Neural cell (in vitro differentiated cells): Measurements from ENCODE around the gene PDE4D. TPM values are rescaled to one million over a fixed set of nuclear protein-coding genes. Genes with fewer than 3 reads are reported as not detected.

Experiments
- H2AFZ ChIP-seq: fragments of 200-600, 300-800 bp; sonication (generic), shearing (Covaris generic); 2 replicates; pipeline ENCODE4 v1.6.0; 2014; ENCODE audit warnings: low read depth, mild to moderate bottlenecking, antibody characterized with exemption, low read length, moderate library complexity
- H3F3A ChIP-seq: fragments of 200-600 bp; shearing (Covaris generic); 2 replicates; pipeline ENCODE4 v1.6.1; 2016; ENCODE audit warnings: mild to moderate bottlenecking, moderate library complexity, mixed read lengths, antibody characterized with exemption, low read length; ENCODE audit not compliant: insufficient read depth, poor library complexity, severe bottlenecking
- H3K27ac ChIP-seq: fragments of 200-600, 300-800 bp; sonication (generic), shearing (Covaris generic); 2 replicates; pipeline ENCODE4 v1.5.1; 2014; ENCODE audit warnings: mild to moderate bottlenecking, low read length, moderate library complexity
- H3K27me3 ChIP-seq: fragments of 300-800, 200-600 bp; sonication (generic), shearing (Covaris generic); 2 replicates; pipeline ENCODE4 v1.6.0; 2014; ENCODE audit warnings: mild to moderate bottlenecking, low read depth, low read length, moderate library complexity; ENCODE audit not compliant: insufficient read depth
- H3K36me3 ChIP-seq: fragments of 300-800, 200-600 bp; sonication (generic), shearing (Covaris generic); 2 replicates; pipeline ENCODE4 v1.5.1; 2014; ENCODE audit warnings: mild to moderate bottlenecking, antibody characterized with exemption, low read length, moderate library complexity; ENCODE audit not compliant: insufficient read depth
- H3K4me2 ChIP-seq: fragments of 300-800, 200-600 bp; sonication (generic), shearing (Covaris generic); 2 replicates; pipeline ENCODE4 v1.6.0; 2014; ENCODE audit warnings: mild to moderate bottlenecking, low read length
- H3K4me3 ChIP-seq: fragments of 300-800, 200-600 bp; sonication (generic), shearing (Covaris generic); 2 replicates; pipeline ENCODE4 v1.5.1; 2014; ENCODE audit warnings: mild to moderate bottlenecking, low read length, moderate library complexity
- H3K79me2 ChIP-seq: fragments of 200-600 bp; shearing (Covaris generic); replicated peaks from 2 replicates; pipeline ENCODE4 v1.6.0; 2014; ENCODE audit warnings: mild to moderate bottlenecking, low read length, moderate library complexity; ENCODE audit not compliant: insufficient read depth
- H3K9ac ChIP-seq: fragments of 300-800, 200-600 bp; sonication (generic), shearing (Covaris generic); 2 replicates; pipeline ENCODE4 v1.6.1; 2016; ENCODE audit warnings: mild to moderate bottlenecking, low read length, mixed read lengths
- H3K9me2 ChIP-seq: fragments of 200-600 bp; shearing (Covaris generic); 2 replicates; pipeline ENCODE4 v1.6.1; 2016; ENCODE audit warnings: mild to moderate bottlenecking, low read length, mixed read lengths; ENCODE audit not compliant: insufficient read depth
- H3K9me3 ChIP-seq: fragments of 200-600, 300-800 bp; sonication (generic), shearing (Covaris generic); 2 replicates; pipeline ENCODE4 v1.6.1; 2016; ENCODE audit warnings: mild to moderate bottlenecking, mixed run types, low read length, moderate library complexity, mixed read lengths
- H4K20me1 ChIP-seq: fragments of 200-600 bp; shearing (Covaris generic); 2 replicates; pipeline ENCODE4 v1.6.1; 2016; ENCODE audit warnings: mild to moderate bottlenecking, mixed run types; ENCODE audit not compliant: insufficient read depth
- CTCF ChIP-seq: fragments of 450-650 bp; IDR thresholded peaks from 2 replicates; pipeline ENCODE4 v1.5.1; 2014; ENCODE audit warnings: antibody characterized with exemption, mild to moderate bottlenecking, moderate library complexity; ENCODE audit not compliant: poor library complexity, severe bottlenecking
- EP300 ChIP-seq: fragments of 450-650 bp; conservative IDR thresholded peaks from 2 replicates; pipeline ENCODE4 v1.6.1; 2014; ENCODE audit warnings: antibody characterized with exemption, mild to moderate bottlenecking, moderate library complexity; ENCODE audit not compliant: poor library complexity, severe bottlenecking
- EZH2 ChIP-seq: fragments of 200-600, 300-800 bp; shearing (Covaris generic), sonication (generic); IDR thresholded peaks from 2 replicates; pipeline ENCODE4 v1.6.1; 2014; ENCODE audit warnings: antibody characterized with exemption, low read length, borderline replicate concordance, mild to moderate bottlenecking; ENCODE audit not compliant: insufficient read depth, poor library complexity, severe bottlenecking
- MXI1 ChIP-seq: fragments of 450-650 bp; conservative IDR thresholded peaks from 2 replicates; pipeline ENCODE4 v1.6.1; 2014; ENCODE audit warnings: antibody characterized with exemption, mild to moderate bottlenecking; ENCODE audit not compliant: poor library complexity, severe bottlenecking
- POLR2AphosphoS5 ChIP-seq: IDR thresholded peaks from 2 replicates; pipeline ENCODE4 v1.6.1; 2012
- RAD21 ChIP-seq: fragments of 450-650 bp; conservative IDR thresholded peaks from 2 replicates; pipeline ENCODE4 v1.6.1; 2014; ENCODE audit warnings: antibody characterized with exemption, mild to moderate bottlenecking, moderate library complexity
- REST ChIP-seq: IDR thresholded peaks from 2 replicates; pipeline ENCODE4 v1.6.1; 2012; ENCODE audit warnings: borderline replicate concordance
- SMC3 ChIP-seq: fragments of 450-650 bp; conservative IDR thresholded peaks from 2 replicates; pipeline ENCODE4 v1.6.1; 2014; ENCODE audit warnings: antibody characterized with exemption, mild to moderate bottlenecking, moderate library complexity; ENCODE audit not compliant: poor library complexity
- TAF1 ChIP-seq: IDR thresholded peaks from 2 replicates; pipeline ENCODE4 v1.6.1; 2012; ENCODE audit warnings: low read depth
- polyA plus RNA-seq: library from polyadenylated mRNA; depleted of rRNA; stranded (reverse); fragments of >200 nt; gene quantifications from 2 replicates; pipeline ENCODE4 v1.2.3, GENCODE V29; 2014

Gene PDE4D
- polyA plus RNA-seq, 1 donor from 2014 or later: 42.8 TPM

GRCh38 chr5:59716966-59717500 lies 176.5 kb downstream of the PDE4D start:
- no peak for TF ChIP-seq RAD21
- no peak for TF ChIP-seq SMC3
- TF ChIP-seq EZH2: no peak
- no peak for TF ChIP-seq CTCF
- TF ChIP-seq EP300: no peak
- TF ChIP-seq MXI1: no peak
- TF ChIP-seq POLR2AphosphoS5: no peak
- TF ChIP-seq REST: no peak
- no peak for TF ChIP-seq TAF1
- H3K9me2 ChIP-seq: no peaks in the 10 kb centered on the region
- no peaks in the 10 kb centered on the region for H3K27me3 ChIP-seq
- H3K9ac ChIP-seq: no peak overlapping the region
- no peak overlapping the region for H2AFZ ChIP-seq
- no peak overlapping the region for H3K4me2 ChIP-seq
- H3K27ac ChIP-seq: no peak overlapping the region
- H3K9me3 ChIP-seq: no peaks in the 10 kb centered on the region
- no peak overlapping the region for H3K4me3 ChIP-seq
- H3K36me3 ChIP-seq: no peaks in the 10 kb centered on the region
- H4K20me1 ChIP-seq: no peaks in the 10 kb centered on the region
- H3K79me2 ChIP-seq: no peaks in the 10 kb centered on the region
- H3F3A ChIP-seq: no peaks in the 10 kb centered on the region

GRCh38 chr5:59716029-59716428 lies 177.5 kb downstream of the PDE4D start:
- TF ChIP-seq CTCF (no peak), MXI1 (no peak), TAF1 (no peak), SMC3 (no peak), POLR2AphosphoS5 (no peak), REST (no peak), RAD21 (no peak), EZH2 (no peak), EP300 (no peak)
- no peaks in the 10 kb centered on the region for H3K36me3 ChIP-seq
- no peak overlapping the region for H3K9ac ChIP-seq
- H3K4me3 ChIP-seq: no peak overlapping the region
- H4K20me1 ChIP-seq: no peaks in the 10 kb centered on the region
- no peaks in the 10 kb centered on the region for H3K9me3 ChIP-seq
- H3K79me2 ChIP-seq: no peaks in the 10 kb centered on the region
- no peak overlapping the region for H2AFZ ChIP-seq
- no peaks in the 10 kb centered on the region for H3F3A ChIP-seq
- no peak overlapping the region for H3K27ac ChIP-seq
- no peaks in the 10 kb centered on the region for H3K27me3 ChIP-seq
- H3K4me2 ChIP-seq: no peak overlapping the region
- H3K9me2 ChIP-seq: no peaks in the 10 kb centered on the region
